ENCODE measurements around the gene TMEM175. TPM values are rescaled to one million over a fixed set of nuclear protein-coding genes. Genes with fewer than 3 reads are reported as not detected.
"Not testable (repeated sequence)": the region's sequence is repeated elsewhere in the genome, so short reads cannot be mapped to it uniquely, and the experiment has no call there.

Gene TMEM175
- total RNA-seq, 1 donor, result 8.2 TPM

GRCh38 chr4:930028-930551 lies 2.2 kb upstream of the TMEM175 start:
- no peak for TF ChIP-seq CTCF (IDR thresholded peaks at IDR 0.05; ENCODE audit: insufficient read depth, low read depth, low read length)
- peak; percentile 73 for DNase-seq (ENCODE audit: low read depth)
- peak overlapping the region; percentile 15 for H3K4me3 ChIP-seq (ENCODE audit: low read depth, low read length)

GRCh38 chr4:930827-931193 lies 1.4 kb upstream of the TMEM175 start:
- no peak for TF ChIP-seq CTCF (IDR thresholded peaks at IDR 0.05; ENCODE audit: insufficient read depth, low read depth, low read length)
- H3K4me3 ChIP-seq (ENCODE audit: low read depth, low read length), result peak overlapping the region; percentile 78
- no peak for DNase-seq (ENCODE audit: low read depth)

DNA sequence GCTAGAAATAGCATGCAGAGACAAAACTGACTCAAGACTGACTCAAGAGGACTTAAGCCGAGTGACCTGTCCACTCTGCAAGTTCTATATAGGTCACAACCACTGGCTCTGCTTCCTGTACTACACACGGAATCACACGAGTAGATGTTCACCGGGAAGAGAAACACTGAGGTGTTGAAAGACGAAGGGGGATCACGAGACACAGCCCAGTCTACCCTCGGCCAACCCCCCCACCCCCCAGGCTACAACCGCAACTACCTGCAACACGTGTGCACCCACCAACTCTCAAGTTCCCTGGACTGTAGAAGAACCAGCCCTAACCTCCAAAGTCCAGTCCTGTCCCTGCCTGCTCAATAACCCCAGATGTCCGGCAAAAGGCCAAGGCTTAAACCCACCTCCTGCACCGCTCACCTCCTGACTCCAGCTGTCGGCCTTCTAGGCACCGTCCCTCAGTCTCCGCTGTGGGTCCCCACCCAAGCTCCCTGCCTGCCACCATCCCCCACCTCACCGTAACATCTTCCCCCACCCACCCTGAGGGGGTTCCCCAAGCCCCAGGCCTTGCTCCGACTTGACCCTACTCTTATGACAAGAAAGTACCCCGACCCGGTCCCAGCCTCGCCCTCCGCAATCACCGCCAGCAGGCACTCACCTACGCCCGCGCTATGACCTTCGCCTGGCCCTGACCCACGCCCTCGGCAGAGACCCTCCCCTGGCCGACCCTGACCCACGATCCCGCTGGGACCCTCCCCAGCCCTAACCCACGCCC lies 883 bp upstream of the TMEM175 start:
- peak; percentile 78 for DNase-seq (ENCODE audit: low read depth)
- no peak for TF ChIP-seq CTCF (IDR thresholded peaks at IDR 0.05; ENCODE audit: insufficient read depth, low read depth, low read length)
- peak overlapping the region; percentile 78 for H3K4me3 ChIP-seq (ENCODE audit: low read depth, low read length)

- peak overlapping the region; percentile 78 for H3K4me3 ChIP-seq (ENCODE audit: low read depth, low read length)
- DNase-seq (ENCODE audit: low read depth), result no peak
- TF ChIP-seq CTCF (IDR thresholded peaks at IDR 0.05; ENCODE audit: insufficient read depth, low read depth, low read length), result peak; percentile 33
Observed at GRCh38 chr4:932713-933070, 432 bp downstream of the TMEM175 start.

GRCh38 chr4:939508-939907 lies 7.2 kb downstream of the TMEM175 start:
- H3K4me3 ChIP-seq (ENCODE audit: low read depth, low read length); DNase-seq (ENCODE audit: low read depth): not testable (repeated sequence)

DNA sequence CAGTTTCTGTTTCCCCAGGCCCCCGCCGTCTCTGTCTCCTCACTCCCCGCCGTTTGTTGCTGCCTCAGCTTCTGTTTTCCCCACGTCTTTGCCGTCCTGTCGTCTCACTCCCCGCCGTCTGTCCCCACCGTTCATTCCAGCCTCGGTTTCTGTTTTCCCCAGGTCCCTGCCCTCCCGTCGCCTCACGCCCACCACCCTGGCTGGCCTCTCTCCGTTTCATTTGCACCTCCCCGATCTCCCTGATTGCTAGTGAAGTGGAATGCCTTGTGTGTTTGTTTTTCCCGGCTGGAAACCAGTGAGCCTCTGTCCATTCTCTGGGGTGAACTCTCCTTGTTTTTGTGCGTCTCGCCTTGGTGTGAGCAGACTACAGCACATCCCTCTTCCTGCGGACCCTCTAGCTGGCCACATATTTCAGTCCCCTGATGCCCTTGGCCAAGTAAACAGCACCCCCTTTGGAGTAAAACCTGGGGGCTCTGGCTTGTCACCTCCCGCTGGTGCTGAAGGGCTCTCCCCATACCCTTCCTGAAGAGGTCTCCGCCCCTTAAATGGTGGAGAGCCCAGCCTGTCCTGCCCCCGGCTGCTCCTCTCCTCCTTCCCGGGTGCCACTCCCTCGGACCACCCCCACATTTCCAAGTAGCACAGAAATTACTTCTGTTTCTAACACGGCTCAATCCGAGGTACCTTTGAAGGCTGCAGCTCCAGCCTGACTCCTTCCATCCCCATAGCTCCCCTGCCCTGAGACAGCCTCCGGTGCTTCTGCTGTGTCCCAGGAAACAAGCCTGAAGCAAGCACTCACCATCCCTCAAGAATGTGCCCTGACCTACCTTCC lies 13.2 kb downstream of the TMEM175 start:
- no peak overlapping the region for H3K4me3 ChIP-seq (ENCODE audit: low read depth, low read length)
- no peak for DNase-seq (ENCODE audit: low read depth)
- TF ChIP-seq CTCF (IDR thresholded peaks at IDR 0.05; ENCODE audit: insufficient read depth, low read depth, low read length), result no peak

- no peak for TF ChIP-seq CTCF (IDR thresholded peaks at IDR 0.05; ENCODE audit: insufficient read depth, low read depth, low read length)
- no peak overlapping the region for H3K4me3 ChIP-seq (ENCODE audit: low read depth, low read length)
- DNase-seq (ENCODE audit: low read depth), result no peak
Observed at GRCh38 chr4:946103-946450, 13.8 kb downstream of the TMEM175 start.

Measured in fibroblast of villous mesenchyme (primary cell).